KMS-11 (cell line): ENCODE data around the gene DBF4B.
"Not testable (repeated sequence)": the region's sequence is repeated elsewhere in the genome, so short reads cannot be mapped to it uniquely, and the experiment has no call there.

ENCODE experiments used
- H2AFZ ChIP-seq: fragments of 200-600 bp; sonication (generic); 2 replicates; pipeline ENCODE4 v1.6.1; 2016; ENCODE audit warnings: antibody characterized with exemption, mixed run types, low read depth
- H3K27ac ChIP-seq: fragments of 200-600 bp; sonication (generic); 2 replicates; pipeline ENCODE4 v1.6.1; 2016; ENCODE audit warnings: mild to moderate bottlenecking, mixed run types
- H3K27me3 ChIP-seq: fragments of 200-600 bp; sonication (generic); 2 replicates; pipeline ENCODE4 v1.6.1; 2017; ENCODE audit warnings: mild to moderate bottlenecking, low read depth, mixed run types, moderate library complexity; ENCODE audit not compliant: insufficient read depth
- H3K36me3 ChIP-seq: fragments of 200-600 bp; sonication (generic); 2 replicates; pipeline ENCODE4 v1.6.1; 2017; ENCODE audit warnings: mild to moderate bottlenecking, mixed run types; ENCODE audit not compliant: insufficient read depth
- H3K4me1 ChIP-seq: fragments of 200-600 bp; sonication (generic); 2 replicates; pipeline ENCODE4 v1.6.1; 2016; ENCODE audit warnings: mild to moderate bottlenecking, low read depth, mixed run types; ENCODE audit not compliant: poor library complexity, severe bottlenecking
- H3K4me2 ChIP-seq: fragments of 200-600 bp; sonication (generic); 2 replicates; pipeline ENCODE4 v1.7.0; 2016; ENCODE audit warnings: mild to moderate bottlenecking, mixed run types
- H3K4me3 ChIP-seq: fragments of 200-600 bp; sonication (generic); IDR thresholded peaks from 2 replicates; pipeline ENCODE4 v1.6.1; 2017; ENCODE audit warnings: low read depth, low read length, mixed read lengths; ENCODE audit not compliant: insufficient read depth
- H3K79me2 ChIP-seq: fragments of 200-600 bp; sonication (generic); 2 replicates; pipeline ENCODE4 v1.6.1; 2016; ENCODE audit warnings: low read depth, mixed run types; ENCODE audit not compliant: insufficient read depth
- H3K9ac ChIP-seq: fragments of 200-600 bp; sonication (generic); 2 replicates; pipeline ENCODE4 v1.6.1; 2016; ENCODE audit warnings: mild to moderate bottlenecking, mixed run types
- H4K20me1 ChIP-seq: fragments of 200-600 bp; sonication (generic); 2 replicates; pipeline ENCODE4 v1.6.1; 2016; ENCODE audit warnings: mild to moderate bottlenecking, mixed run types; ENCODE audit not compliant: insufficient read depth
- CTCF ChIP-seq: fragments of 200-600 bp; sonication (generic); conservative IDR thresholded peaks from 2 replicates; pipeline ENCODE4 v1.6.1; 2017; ENCODE audit warnings: low read depth, mild to moderate bottlenecking, antibody characterized with exemption, low read length, moderate library complexity, mixed read lengths

The DBF4B gene

GRCh38 chr17:44722254-44722653, 13.8 kb downstream of the DBF4B start:
- no peaks in the 10 kb centered on the region for H3K79me2 ChIP-seq
- no peaks in the 10 kb centered on the region for H3K4me1 ChIP-seq
- H4K20me1 ChIP-seq = no peaks in the 10 kb centered on the region
- H3K4me2 ChIP-seq = no peak overlapping the region
- H3K4me3 ChIP-seq = no peak overlapping the region
- H3K27ac ChIP-seq = no peak overlapping the region
- no peak overlapping the region for H2AFZ ChIP-seq
- no peaks in the 10 kb centered on the region; the same call in 1 of the 2 replicates for H3K36me3 ChIP-seq
- no peak for TF ChIP-seq CTCF
- H3K9ac ChIP-seq = no peak overlapping the region
- no peaks in the 10 kb centered on the region for H3K27me3 ChIP-seq

- not testable (repeated sequence) for H3K9ac ChIP-seq, H3K79me2 ChIP-seq, H3K4me2 ChIP-seq, H3K4me3 ChIP-seq, H4K20me1 ChIP-seq, H3K27me3 ChIP-seq, H3K4me1 ChIP-seq, H3K27ac ChIP-seq, H3K36me3 ChIP-seq, H2AFZ ChIP-seq
These were observed 17.7 kb downstream of the DBF4B start for GRCh38 chr17:44726121-44726520.

GRCh38 chr17:44733753-44734152, 25.3 kb downstream of the DBF4B start:
- Histone ChIP-seq H3K79me2 (no peaks in the 10 kb centered on the region), H3K9ac (no peak overlapping the region), H4K20me1 (no peaks in the 10 kb centered on the region), H3K4me1 (peaks cover 16% of the 10 kb centered on the region), H3K36me3 (no peaks in the 10 kb centered on the region; the same call in 1 of the 2 replicates), H3K4me3 (no peak overlapping the region), H2AFZ (no peak overlapping the region), H3K4me2 (no peak overlapping the region), H3K27me3 (no peaks in the 10 kb centered on the region), H3K27ac (no peak overlapping the region)
- peak; percentile 51 for TF ChIP-seq CTCF

- Histone ChIP-seq H3K79me2 (no peaks in the 10 kb centered on the region), H3K4me2 (no peak overlapping the region), H3K4me1 (peaks cover 21% of the 10 kb centered on the region), H3K27ac (no peak overlapping the region), H3K9ac (no peak overlapping the region), H2AFZ (no peak overlapping the region), H3K36me3 (no peaks in the 10 kb centered on the region; the same call in 1 of the 2 replicates), H3K4me3 (no peak overlapping the region), H3K27me3 (no peaks in the 10 kb centered on the region), H4K20me1 (no peaks in the 10 kb centered on the region)
- TF ChIP-seq CTCF = no peak
These were observed 25.8 kb downstream of the DBF4B start for GRCh38 chr17:44734272-44734671.

GRCh38 chr17:44736551-44737240, 28.2 kb downstream of the DBF4B start:
- H3K36me3 ChIP-seq = no peaks in the 10 kb centered on the region; the same call in 1 of the 2 replicates
- H3K27ac ChIP-seq = no peak overlapping the region

More at GRCh38 chr17:44736551-44737240, 28.2 kb downstream of the DBF4B start:
- TF ChIP-seq CTCF = no peak
- Histone ChIP-seq H3K4me2 (no peak overlapping the region), H3K27me3 (no peaks in the 10 kb centered on the region), H3K4me3 (no peak overlapping the region), H4K20me1 (no peaks in the 10 kb centered on the region), H3K79me2 (no peaks in the 10 kb centered on the region), H2AFZ (no peak overlapping the region), H3K4me1 (peaks cover 23% of the 10 kb centered on the region), H3K9ac (no peak overlapping the region)
